Measurements from ENCODE around the gene TENT5C. TPM values are rescaled to one million over a fixed set of nuclear protein-coding genes. Genes with fewer than 3 reads are reported as not detected.

Gene TENT5C
- total RNA-seq, 1 experiment from 2014 or later: 1.4 TPM

- TF ChIP-seq, protein P1, sequence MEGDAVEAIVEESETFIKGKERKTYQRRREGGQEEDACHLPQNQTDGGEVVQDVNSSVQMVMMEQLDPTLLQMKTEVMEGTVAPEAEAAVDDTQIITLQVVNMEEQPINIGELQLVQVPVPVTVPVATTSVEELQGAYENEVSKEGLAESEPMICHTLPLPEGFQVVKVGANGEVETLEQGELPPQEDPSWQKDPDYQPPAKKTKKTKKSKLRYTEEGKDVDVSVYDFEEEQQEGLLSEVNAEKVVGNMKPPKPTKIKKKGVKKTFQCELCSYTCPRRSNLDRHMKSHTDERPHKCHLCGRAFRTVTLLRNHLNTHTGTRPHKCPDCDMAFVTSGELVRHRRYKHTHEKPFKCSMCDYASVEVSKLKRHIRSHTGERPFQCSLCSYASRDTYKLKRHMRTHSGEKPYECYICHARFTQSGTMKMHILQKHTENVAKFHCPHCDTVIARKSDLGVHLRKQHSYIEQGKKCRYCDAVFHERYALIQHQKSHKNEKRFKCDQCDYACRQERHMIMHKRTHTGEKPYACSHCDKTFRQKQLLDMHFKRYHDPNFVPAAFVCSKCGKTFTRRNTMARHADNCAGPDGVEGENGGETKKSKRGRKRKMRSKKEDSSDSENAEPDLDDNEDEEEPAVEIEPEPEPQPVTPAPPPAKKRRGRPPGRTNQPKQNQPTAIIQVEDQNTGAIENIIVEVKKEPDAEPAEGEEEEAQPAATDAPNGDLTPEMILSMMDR (IDR thresholded peaks at IDR 0.05 in 2 of 3, conservative IDR thresholded peaks at IDR 0.05 in 1 of 3; ENCODE audit: borderline replicate concordance in 1 of 3, insufficient read depth in 1 of 3, low read depth in 2 of 3, low read length in 2 of 3): no peak
Observed at GRCh38 chr1:117608758-117609157, 2.9 kb downstream of the TENT5C start (continued).

DNA sequence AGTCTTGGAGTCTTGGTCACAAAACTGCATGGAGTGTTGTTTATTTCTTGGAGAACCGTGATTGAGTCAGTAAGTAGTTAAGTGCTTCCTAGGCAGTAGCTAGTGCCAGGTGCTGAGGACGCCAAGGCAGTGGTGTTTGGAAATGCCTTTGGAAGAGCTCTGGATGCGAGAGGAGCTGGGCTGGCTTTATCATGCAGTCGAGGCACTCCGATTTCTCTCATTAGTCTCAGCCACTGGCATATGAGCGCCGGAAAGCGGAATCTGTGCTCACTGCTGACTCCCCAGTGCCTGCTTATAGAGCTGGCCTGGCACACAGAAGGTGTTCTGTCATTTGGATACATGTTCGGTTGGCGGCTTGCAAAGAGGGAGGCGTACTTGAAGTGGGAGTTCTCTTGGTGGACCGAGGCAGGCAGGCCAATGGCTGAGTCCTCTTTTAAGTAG, 3.6 kb downstream of the TENT5C start:
- TF ChIP-seq, protein P2, sequence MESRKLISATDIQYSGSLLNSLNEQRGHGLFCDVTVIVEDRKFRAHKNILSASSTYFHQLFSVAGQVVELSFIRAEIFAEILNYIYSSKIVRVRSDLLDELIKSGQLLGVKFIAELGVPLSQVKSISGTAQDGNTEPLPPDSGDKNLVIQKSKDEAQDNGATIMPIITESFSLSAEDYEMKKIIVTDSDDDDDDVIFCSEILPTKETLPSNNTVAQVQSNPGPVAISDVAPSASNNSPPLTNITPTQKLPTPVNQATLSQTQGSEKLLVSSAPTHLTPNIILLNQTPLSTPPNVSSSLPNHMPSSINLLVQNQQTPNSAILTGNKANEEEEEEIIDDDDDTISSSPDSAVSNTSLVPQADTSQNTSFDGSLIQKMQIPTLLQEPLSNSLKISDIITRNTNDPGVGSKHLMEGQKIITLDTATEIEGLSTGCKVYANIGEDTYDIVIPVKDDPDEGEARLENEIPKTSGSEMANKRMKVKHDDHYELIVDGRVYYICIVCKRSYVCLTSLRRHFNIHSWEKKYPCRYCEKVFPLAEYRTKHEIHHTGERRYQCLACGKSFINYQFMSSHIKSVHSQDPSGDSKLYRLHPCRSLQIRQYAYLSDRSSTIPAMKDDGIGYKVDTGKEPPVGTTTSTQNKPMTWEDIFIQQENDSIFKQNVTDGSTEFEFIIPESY (IDR thresholded peaks at IDR 0.05; ENCODE audit: extremely low read depth, insufficient replicate concordance, low read length): no peak
- TF ChIP-seq ATF3 (IDR thresholded peaks at IDR 0.05) (no peak), SP1 (IDR thresholded peaks at IDR 0.05; ENCODE audit: low read depth) (no peak), MAX (IDR thresholded peaks at IDR 0.05) (no peak), EZH2phosphoT487 (IDR thresholded peaks at IDR 0.05; ENCODE audit: borderline replicate concordance) (no peak), EZH2 (IDR thresholded peaks at IDR 0.05) (no peak), SIN3A (IDR thresholded peaks at IDR 0.05; ENCODE audit: low read depth) (no peak), POLR2A (IDR thresholded peaks at IDR 0.05; ENCODE audit: borderline replicate concordance, extremely low read depth, insufficient read depth, insufficient read length) (no peak), TCF7L2 (IDR thresholded peaks at IDR 0.05; ENCODE audit: borderline replicate concordance, extremely low read depth, insufficient read depth, insufficient read length) (no peak), RAD21 (IDR thresholded peaks at IDR 0.05; ENCODE audit: low read depth) (no peak)
- TF ChIP-seq, protein P3, sequence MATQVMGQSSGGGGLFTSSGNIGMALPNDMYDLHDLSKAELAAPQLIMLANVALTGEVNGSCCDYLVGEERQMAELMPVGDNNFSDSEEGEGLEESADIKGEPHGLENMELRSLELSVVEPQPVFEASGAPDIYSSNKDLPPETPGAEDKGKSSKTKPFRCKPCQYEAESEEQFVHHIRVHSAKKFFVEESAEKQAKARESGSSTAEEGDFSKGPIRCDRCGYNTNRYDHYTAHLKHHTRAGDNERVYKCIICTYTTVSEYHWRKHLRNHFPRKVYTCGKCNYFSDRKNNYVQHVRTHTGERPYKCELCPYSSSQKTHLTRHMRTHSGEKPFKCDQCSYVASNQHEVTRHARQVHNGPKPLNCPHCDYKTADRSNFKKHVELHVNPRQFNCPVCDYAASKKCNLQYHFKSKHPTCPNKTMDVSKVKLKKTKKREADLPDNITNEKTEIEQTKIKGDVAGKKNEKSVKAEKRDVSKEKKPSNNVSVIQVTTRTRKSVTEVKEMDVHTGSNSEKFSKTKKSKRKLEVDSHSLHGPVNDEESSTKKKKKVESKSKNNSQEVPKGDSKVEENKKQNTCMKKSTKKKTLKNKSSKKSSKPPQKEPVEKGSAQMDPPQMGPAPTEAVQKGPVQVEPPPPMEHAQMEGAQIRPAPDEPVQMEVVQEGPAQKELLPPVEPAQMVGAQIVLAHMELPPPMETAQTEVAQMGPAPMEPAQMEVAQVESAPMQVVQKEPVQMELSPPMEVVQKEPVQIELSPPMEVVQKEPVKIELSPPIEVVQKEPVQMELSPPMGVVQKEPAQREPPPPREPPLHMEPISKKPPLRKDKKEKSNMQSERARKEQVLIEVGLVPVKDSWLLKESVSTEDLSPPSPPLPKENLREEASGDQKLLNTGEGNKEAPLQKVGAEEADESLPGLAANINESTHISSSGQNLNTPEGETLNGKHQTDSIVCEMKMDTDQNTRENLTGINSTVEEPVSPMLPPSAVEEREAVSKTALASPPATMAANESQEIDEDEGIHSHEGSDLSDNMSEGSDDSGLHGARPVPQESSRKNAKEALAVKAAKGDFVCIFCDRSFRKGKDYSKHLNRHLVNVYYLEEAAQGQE (IDR thresholded peaks at IDR 0.05; ENCODE audit: low read depth): no peak
- H3K36me3 ChIP-seq (ENCODE audit: control insufficient read depth in 1 of 2, insufficient read depth in 2 of 2, low read length in 2 of 2): no peaks in the 10 kb centered on the region
- H3K4me3 ChIP-seq (replicated peaks in 1 of 2; ENCODE audit: low read depth in 1 of 2, low read length in 2 of 2): no peak overlapping the region
- H2AFZ ChIP-seq (ENCODE audit: low read depth, low read length, poor library complexity, severe bottlenecking): no peak overlapping the region
- ATAC-seq: no peak
- H3K9ac ChIP-seq (ENCODE audit: low read length): no peak overlapping the region
- intact Hi-C loops (cut with micrococcal nuclease): no loop called here
- no peaks in the 10 kb centered on the region for H3K79me2 ChIP-seq (ENCODE audit: insufficient read depth, low read length)
- H4K20me1 ChIP-seq (ENCODE audit: insufficient read depth): no peaks in the 10 kb centered on the region
- no peak for DNase-seq (ENCODE audit: low read depth, low spot score)
- no TSS peak for BruUV-seq (replicated peaks)
- no peaks in the 10 kb centered on the region for H3K9me2 ChIP-seq (ENCODE audit: insufficient read depth)
- H3K9me3 ChIP-seq (ENCODE audit: control insufficient read depth in 1 of 2, insufficient read depth in 1 of 2, low read depth in 1 of 2, low read length in 2 of 2): no peaks in the 10 kb centered on the region
- ChIA-PET CTCF (no interaction called here), POLR2A (no interaction called here), RAD21 (ENCODE audit: low non-redundant PET in 1 of 2, low total read pairs in 2 of 2, uncharacterized antibody in 2 of 2, unreplicated experiment in 2 of 2) (no interaction called here)
- H3K27ac ChIP-seq (ENCODE audit: low read depth, low read length): no peak overlapping the region
- H3K4me2 ChIP-seq (ENCODE audit: low read length): no peak overlapping the region
- H3K4me1 ChIP-seq (ENCODE audit: control insufficient read depth in 1 of 2, insufficient read depth in 2 of 2, low read length in 2 of 2): peaks cover 14 to 31% of the 10 kb centered on the region in 2 experiments; a peak in 3 of 4 replicates
- H3K27me3 ChIP-seq (ENCODE audit: insufficient read depth, low read length): no peaks in the 10 kb centered on the region; the same call in 1 of the 2 replicates
